Measurements from ENCODE around the gene BEST2.
"Not testable (repeated sequence)": the region's sequence is repeated elsewhere in the genome, so short reads cannot be mapped to it uniquely, and the experiment has no call there.

BEST2 gene

DNA sequence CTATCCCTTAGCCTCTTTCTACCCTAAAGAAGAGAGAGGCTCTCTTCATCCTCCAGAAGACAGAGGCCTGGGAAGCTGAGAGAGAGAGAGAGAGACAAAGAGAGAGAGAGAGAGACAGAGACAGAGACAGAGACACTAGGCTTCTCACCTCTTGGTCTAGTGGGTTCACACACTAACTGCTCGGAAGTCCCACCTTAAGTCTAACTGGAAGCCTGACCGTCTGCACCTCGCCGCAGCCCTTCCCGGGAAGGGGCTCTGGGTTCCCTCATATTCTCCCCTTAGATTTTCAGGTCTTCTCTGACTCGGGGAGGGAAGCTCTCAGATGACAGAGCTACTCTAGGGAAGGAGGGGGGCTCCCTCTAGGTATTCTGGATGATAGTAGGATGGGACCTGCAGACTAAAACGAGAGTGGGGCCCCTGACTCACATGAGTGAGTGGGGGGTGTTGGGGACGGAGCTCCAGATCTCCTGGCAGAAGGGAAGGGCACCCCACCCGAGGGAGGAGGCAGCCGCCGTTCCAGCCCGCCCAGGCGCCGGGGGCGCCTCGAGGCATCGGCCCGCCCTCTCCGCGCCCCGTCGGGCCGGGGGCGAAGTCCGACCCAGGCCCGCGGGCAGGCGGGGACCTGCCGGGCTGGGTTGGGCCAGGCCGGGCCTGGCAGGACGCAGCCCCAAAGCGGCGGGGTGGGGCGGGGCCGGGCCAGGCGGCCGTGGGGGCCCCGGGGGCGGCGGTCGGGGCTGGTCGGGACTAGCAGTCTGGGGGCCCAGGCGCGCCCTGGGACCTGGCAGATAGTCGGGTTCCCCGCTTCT lies 37.7 kb downstream of the BEST2 start:
- no peak for DNase-seq

DNA sequence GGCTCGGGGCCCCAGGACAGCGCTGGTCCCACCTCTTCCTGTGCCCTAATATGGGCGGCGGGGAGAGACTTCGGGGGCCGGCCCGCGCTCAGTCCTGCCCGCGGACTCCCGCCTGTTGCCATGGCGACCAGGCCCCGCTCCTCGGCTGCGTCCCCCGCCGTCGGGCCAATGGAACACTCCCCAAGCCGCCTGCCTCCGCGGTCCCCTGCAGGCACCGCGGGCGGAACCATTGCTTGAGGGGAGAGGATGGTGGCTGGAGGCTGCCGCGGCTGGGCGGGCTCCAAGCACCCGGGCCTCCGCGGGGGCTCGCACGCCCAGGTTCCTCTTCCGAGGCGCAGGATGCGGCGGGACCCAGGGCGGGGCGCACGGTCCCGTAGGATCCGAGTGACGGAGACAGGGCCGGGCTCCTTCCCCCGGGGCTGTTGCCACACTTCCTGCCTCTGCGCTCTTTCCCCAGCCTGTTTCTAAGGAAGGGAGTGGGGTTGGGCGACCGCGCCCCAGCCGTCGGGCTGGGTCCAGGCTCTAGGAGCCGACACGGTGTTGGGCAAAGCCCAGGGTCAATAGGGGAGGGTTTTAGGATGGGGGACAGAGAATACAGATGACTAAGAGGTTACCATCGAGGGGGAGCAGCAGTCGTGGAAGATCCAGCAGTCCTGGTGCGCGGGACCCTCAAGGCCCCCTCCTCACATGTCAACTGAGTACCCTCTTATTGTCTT lies 38.5 kb downstream of the BEST2 start:
- DNase-seq: peak; percentile 95

DNA sequence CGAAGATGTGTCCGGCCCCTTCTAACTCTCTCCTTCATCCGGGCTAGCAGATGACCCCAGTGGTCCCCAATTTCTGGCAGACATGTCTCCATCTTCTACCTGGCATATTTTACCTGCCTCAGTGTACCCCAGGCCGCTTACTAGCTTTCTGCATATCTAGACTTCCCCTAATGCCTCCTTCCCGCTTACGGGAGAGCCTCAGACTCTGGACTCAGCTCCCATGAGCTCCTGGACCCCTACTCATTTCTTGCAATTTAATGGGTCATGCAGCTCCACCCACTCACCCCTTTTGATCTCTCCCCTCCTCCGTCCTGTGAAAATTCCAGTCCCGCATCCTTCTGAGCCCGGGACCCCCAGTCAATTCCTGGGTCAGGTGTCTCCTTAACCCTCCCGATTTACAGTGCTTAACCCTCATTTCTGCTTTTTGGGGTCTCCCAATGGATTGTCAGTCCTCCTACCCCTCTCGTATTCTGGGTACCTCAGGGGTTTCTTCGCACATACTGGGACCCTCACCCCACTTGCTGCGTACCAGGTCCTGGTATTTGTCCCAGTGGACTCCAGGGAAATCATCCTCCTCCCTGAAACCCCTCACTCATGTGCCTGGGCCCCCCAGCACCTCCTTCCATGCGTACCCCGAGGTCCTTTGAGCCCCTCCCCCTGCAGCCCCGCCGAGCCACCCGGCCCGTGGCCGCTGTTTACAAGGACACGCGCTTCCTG lies 39.2 kb downstream of the BEST2 start:
- DNase-seq: no peak

DNA sequence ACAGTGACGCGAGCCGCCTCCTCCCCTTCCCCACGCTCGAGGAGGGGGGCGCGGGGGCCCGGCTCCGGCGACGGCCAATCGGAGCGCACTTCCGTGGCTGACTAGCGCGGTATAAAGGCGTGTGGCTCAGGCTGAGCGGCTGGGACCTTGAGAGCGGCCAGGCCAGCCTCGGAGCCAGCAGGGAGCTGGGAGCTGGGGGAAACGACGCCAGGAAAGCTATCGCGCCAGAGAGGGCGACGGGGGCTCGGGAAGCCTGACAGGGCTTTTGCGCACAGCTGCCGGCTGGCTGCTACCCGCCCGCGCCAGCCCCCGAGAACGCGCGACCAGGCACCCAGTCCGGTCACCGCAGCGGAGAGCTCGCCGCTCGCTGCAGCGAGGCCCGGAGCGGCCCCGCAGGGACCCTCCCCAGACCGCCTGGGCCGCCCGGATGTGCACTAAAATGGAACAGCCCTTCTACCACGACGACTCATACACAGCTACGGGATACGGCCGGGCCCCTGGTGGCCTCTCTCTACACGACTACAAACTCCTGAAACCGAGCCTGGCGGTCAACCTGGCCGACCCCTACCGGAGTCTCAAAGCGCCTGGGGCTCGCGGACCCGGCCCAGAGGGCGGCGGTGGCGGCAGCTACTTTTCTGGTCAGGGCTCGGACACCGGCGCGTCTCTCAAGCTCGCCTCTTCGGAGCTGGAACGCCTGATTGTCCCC lies 39.9 kb downstream of the BEST2 start, which contains the start of gene JUNB:
JUNB (plus strand) TSS at position 142 of the 706 bp plus-strand sequence; CDS start at position 428, 286 bp downstream.
- DNase-seq: peak; percentile 91

DNA sequence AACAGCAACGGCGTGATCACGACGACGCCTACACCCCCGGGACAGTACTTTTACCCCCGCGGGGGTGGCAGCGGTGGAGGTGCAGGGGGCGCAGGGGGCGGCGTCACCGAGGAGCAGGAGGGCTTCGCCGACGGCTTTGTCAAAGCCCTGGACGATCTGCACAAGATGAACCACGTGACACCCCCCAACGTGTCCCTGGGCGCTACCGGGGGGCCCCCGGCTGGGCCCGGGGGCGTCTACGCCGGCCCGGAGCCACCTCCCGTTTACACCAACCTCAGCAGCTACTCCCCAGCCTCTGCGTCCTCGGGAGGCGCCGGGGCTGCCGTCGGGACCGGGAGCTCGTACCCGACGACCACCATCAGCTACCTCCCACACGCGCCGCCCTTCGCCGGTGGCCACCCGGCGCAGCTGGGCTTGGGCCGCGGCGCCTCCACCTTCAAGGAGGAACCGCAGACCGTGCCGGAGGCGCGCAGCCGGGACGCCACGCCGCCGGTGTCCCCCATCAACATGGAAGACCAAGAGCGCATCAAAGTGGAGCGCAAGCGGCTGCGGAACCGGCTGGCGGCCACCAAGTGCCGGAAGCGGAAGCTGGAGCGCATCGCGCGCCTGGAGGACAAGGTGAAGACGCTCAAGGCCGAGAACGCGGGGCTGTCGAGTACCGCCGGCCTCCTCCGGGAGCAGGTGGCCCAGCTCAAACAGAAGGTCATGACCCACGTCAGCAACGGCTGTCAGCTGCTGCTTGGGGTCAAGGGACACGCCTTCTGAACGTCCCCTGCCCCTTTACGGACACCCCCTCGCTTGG lies 40.7 kb downstream of the BEST2 start:
- peak; percentile 61 for DNase-seq

DNA sequence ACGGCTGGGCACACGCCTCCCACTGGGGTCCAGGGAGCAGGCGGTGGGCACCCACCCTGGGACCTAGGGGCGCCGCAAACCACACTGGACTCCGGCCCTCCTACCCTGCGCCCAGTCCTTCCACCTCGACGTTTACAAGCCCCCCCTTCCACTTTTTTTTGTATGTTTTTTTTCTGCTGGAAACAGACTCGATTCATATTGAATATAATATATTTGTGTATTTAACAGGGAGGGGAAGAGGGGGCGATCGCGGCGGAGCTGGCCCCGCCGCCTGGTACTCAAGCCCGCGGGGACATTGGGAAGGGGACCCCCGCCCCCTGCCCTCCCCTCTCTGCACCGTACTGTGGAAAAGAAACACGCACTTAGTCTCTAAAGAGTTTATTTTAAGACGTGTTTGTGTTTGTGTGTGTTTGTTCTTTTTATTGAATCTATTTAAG lies 41.3 kb downstream of the BEST2 start:
- no peak for DNase-seq

DNA sequence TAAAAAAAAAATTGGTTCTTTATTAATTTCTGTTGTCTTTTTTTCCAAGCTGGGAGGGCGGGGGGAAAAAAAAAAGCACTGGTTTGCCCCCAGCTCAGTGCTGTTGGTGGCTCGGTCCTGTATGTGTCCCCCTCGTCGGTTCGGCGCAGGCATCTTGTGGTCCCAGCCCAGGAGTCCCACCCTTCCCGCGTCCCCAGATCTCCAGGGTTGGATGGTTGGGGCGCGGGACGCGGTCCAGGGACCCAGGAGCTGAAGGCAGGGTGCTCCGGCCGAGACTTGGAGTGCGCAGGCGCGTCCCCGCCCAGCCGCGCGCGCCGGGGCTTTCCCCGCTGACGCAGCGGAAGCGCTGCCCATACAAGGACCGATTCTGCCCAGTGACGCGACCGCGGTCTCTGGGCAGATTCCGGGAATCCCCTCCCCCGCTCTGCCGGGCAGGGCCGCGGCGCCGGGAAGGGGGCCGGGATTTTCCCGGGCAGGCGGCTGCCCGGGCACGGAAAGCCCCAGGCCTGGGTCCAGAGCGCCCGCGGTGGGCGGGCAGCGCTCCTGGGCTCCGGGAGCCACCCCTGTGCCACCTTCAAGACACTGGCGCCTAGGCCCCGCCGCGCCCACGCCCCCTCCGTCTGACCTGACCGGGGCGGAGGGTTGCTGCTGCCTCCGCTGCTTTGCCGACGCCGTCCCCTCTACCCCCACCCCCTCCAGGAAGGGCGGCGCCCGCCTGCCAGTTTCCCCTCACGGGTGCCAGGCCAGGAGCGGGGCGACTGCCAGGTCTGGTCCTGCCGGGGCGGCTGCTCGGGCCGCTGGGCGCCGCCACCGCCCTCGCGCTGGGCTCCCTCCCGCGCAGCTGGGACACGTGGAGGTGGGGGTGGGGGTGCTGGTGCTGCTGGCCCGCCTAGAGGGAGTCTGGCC lies 42.0 kb downstream of the BEST2 start:
- peak; percentile 87 for DNase-seq

DNA sequence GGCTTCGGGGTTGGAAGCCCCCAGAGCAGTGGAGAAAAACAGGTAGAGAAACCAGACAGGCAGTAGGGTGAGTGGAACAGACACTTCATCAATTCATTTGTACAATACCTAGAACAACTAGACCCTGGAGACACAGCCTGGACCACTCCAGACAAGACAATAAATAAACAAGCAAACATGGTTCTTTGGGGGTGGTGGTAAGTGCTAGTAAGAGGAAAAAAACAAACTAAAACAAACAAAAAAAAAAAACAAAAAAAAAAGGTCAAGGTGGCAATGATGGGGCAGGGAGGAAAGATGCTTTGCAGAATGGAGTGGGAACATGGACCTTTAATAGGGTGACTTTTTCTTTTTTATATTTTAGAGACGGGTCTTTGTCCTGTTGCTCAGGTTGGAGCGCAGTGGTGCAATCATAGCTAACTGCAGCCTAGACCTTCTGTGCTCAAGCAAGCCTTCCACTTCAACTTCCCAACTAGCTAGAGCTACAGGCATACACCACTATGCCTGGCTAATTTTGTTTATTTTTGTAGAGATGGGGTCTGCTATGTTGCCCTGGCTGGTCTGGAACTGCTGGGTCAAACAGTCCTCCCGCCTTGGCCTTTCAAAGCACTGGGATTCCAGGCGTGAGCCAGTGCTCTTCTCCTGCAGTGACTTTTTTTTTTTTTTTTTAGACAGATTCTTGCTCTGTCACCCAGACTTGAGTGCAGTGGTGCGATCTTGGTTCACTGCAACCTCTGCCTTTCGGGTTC lies 42.8 kb downstream of the BEST2 start:
- no peak for DNase-seq

DNA sequence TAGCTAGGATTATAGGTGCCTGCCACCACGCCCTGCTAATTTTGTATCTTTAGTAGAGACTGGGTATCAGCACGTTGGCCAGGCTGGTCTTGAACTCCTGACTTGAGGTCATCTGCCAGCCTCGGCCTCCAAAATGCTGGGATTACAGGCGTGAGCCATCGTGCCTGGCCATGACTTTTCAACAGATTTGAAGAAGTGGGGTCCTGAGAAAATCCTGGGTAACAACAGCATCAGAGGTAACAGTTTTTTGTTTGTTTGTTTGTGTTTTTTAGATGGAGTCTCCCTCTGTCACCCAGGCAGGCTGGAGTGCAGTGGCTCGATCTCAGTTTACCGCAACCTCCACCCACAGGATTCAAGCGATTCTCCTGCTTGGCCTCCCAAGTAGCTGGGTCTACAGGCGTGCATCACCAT lies 43.4 kb downstream of the BEST2 start:
- DNase-seq: no peak

DNA sequence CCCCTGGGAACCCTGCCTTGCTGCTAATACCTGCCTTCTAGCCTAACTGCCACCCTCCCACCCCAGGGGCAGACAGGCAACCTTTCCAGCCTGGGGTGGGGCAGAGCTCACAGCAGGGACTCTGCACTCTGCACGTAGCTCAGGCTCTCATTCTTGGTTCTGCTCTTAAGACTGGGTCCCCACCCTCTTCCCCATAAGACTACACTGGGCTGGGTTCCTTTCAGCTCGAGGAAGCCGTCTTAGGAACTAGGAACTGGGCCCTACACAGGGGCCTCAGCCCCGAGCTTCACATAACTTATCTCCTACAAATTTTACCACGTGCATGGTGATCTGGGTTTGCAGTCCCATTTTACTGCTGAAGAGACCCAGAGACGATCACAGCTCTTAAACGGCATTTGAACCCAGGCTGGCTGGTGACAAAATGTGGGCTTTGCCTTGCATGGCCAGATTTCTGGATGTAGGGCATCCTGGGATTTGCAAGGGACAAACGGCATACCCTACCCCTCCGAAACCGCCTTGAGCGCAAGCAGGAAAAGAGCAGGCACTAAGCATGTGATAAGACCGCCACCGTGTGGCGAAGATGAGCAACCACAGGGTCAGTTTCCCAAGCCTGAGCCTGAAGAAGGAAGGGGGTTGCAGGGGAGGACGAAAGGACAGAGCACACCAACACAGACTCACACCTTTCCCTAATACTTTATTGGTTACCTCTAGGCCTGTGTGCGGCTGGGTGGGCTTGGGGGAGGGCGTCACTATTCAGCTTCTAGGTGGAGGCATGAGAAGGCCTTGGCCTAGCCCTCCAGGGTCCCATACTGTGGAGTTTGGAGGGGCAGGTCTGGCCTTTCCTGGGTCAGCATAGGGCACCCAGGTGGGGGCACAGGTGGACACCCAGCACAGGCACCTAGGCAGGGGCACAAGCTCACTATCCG lies 44.8 kb downstream of the BEST2 start:
- DNase-seq: peak; percentile 54

DNA sequence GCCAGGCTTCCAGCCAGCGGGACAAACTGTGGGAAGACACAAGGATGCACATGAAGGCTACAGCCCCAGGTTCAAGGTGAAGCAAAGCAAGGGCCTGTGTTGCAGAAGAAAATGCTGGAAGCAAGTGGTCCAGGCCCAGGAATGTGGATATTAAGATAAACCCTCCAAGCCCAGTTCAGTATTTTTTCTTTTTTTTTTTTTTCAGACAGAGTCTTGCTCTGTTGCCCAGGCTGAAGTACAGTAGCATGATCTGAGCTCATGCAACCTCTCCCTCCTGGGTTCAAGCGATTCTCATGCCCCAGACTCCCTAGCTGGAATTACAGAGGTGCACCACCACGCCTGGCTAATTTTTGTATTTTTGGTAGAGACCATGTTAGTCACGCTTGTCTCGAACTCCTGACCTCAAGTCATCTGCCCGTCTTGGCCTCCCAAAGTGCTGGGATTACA lies 45.6 kb downstream of the BEST2 start:
- no peak for DNase-seq

DNA sequence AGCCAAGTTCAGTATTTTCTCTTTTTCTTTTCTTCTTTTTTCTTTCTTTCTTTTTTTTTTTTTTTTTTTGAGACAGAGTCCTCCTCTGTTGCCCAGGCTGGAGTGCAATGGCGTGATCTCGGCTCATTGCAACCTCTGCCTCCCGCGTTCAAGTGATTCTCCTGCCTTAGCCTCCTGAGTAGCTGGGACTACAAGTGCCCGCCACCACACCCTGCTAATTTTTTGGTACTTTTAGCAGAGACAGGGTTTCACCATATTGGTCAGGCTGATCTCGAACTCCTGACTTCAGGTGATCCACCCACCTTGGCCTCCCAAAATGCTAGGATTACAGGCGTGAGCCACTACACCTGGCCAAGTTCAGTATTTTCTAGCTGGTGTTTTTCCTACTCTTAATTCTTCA lies 46.0 kb downstream of the BEST2 start:
- not testable (repeated sequence) for DNase-seq

DNA sequence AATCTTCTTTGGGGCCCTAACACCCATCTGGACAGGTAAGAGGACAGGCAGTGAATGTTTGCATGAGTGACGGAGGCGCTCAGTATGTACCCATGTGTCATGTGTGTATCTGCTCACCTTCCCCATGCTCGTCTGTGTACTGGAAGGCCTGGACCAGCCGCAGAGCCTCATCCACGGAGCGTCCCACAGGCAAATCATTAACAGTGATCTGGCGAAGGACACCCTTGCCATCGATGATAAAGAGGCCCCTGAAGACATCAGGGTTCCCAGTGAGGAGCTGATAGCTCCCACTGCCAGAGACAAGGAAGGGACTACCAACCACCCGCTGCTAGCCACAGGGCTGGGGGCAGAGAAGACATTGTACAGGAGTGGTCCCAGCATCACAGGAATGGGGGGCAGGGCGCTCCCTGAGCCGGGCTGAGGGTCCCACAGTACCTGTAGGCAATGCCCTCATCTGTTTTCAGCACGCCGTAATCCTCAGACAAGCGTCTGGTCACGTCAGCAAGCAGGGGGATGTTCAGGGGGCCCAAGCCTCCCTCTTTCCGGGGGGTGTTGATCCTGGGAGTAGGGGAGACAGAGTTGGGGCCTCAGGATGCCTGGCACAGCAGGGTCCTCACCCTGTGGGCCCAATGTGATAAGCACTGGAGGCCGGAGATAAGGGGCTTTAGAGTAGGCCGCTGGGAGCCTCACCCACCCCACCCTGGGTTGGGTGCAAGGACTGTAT lies 48.3 kb downstream of the BEST2 start:
- DNase-seq: no peak

DNA sequence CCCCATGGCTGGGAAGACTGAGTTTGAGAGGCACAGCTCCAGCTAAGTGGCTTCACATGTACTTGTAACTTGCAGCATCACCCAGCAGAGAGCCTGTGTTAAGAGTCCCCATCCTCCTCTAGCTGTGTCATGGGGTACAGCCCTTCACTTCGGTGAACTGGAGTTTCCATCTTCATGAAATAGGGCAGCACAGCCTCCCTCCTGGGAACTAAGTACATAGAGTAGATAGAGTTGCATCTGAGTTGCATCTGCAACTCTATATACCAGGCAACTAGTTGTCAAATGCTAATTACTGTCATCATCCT lies 48.8 kb downstream of the BEST2 start:
- no peak for DNase-seq

DNA sequence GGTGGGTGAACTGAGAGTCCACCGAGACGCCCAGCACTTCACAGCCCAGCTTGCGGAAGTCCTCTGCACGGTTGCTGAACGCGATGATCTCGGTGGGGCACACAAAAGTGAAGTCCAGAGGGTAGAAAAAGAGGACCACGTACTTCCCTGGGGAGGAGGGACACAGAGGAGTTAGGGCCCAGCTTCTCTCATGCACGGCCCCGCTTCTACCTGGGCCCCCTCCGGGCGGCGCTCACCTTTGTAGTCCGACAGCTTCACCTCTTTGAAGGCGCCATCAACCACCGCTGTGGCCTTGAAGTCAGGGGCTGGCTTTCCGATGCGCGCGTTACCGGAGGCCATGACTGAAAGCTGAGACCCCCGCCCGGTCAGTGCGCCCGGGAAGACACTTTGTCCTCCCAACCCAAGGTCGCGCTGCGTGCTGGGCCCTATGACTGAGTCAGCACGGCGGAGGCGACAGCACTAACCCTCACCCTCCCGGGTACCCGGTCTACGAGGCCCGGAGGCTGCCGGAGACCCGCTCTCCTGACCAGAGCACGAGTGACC lies 49.4 kb downstream of the BEST2 start:
- no peak for DNase-seq

DNA sequence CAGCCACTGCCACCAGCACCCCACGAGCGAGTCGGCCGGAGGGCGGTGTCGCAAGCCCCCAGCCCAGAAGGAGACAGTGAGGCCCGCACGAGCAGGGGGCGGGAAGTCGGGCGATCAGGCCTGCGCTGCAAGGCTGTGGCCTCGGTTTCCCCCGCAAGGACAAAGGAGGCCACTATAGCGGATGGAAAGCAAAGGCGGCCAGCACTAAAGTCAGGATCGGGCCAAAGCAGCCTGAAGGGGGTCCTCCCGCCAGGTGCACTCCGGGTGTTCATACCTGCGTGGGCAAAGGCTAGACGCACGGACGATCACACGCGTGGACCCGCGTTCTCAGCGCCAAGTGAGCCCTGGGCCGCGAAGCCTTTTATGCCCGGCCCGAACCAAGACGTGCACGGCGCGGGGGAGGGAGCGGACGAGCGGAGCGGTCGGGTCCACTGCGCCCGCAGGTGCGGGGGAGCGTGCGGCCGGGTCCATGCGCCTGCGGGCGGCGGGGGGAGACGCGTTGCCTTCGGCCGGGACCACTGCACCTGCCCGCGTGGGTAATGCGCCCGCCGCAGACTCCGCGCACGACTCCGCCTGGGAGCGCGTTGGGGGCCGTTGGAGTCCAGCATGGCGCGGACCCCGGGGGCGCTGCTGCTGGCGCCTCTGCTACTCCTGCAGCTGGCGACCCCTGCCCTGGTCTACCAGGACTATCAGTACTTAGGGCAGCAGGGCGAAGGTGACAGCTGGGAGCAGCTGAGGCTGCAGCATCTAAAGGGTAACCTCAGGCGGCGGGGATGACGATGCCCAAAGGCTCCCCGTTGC lies 50.1 kb downstream of the BEST2 start, which contains the start of the genes PRDX2 and THSD8:
PRDX2 (minus strand) TSS at position 335 of the 801 bp plus-strand sequence. CDS start 539 bp downstream, outside the sequence.
THSD8 (plus strand) TSS at position 604 of the 801 bp plus-strand sequence; CDS start at position 607, 3 bp downstream.
- DNase-seq: peak; percentile 28
